Progenitor cell of endocrine pancreas (in vitro differentiated cells): ENCODE measurements around the gene RASA1. TPM values are rescaled to one million over a fixed set of nuclear protein-coding genes. Genes with fewer than 3 reads are reported as not detected.
"Not testable (repeated sequence)": the region's sequence is repeated elsewhere in the genome, so short reads cannot be mapped to it uniquely, and the experiment has no call there.

Source experiments
- DNase-seq: peaks from one replicate; pipeline ENCODE4 v3.0.0; 2021; ENCODE audit warnings: low spot score; ENCODE audit not compliant: unreplicated experiment
- H3K27ac Mint-ChIP-seq: 2 replicates; pipeline ENCODE4 v1.8.0; 2021; ENCODE audit warnings: mild to moderate bottlenecking, moderate library complexity, mixed read lengths
- H3K27me3 Mint-ChIP-seq: 2 replicates; pipeline ENCODE4 v1.8.0; 2021; ENCODE audit warnings: mixed read lengths
- H3K36me3 Mint-ChIP-seq: 2 replicates; pipeline ENCODE4 v1.8.0; 2022; ENCODE audit warnings: mixed read lengths; ENCODE audit not compliant: insufficient read depth
- H3K4me1 Mint-ChIP-seq: 2 replicates; pipeline ENCODE4 v1.8.0; 2021; ENCODE audit warnings: low read depth, mixed read lengths
- H3K4me3 Mint-ChIP-seq: 2 replicates; pipeline ENCODE4 v1.8.0; 2021; ENCODE audit warnings: low read depth, mild to moderate bottlenecking, moderate library complexity, mixed read lengths
- H3K9me3 Mint-ChIP-seq: 2 replicates; pipeline ENCODE4 v1.8.0; 2021; ENCODE audit warnings: low read depth, mixed read lengths
- CTCF ChIP-seq: fragments of 200-600 bp; sonication (generic); IDR thresholded peaks from one replicate; pipeline ENCODE4 v1.5.0; 2021; ENCODE audit warnings: antibody characterized with exemption, mild to moderate bottlenecking; ENCODE audit not compliant: unreplicated experiment
- total RNA-seq: library from RNA; stranded (reverse); gene quantifications from 2 replicates; pipeline ENCODE4 v1.2.1, GENCODE V29; 2021

RASA1 gene
- total RNA-seq, 1 donor from 2014 or later: 42.6 TPM

DNA sequence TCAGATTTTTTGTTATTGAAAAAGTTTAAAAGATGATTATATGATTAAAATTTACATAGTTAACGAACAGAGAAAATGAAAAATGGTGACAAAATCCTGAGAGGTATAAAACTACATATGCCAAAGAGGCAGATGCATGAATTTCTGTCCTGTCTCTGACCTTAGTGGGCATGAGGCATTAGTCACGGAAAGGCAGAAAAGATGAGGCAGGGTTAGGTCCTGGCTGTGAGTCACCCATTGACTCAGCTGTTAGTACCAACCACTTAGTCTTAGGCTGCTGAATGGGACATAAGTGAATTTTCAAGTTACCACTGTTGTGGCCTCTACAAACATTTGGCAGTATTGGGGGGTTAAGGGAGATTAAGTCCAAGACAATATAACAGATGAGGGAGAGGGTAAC is 33.1 kb downstream of the RASA1 start:
- no peak for DNase-seq
- Mint-ChIP-seq H3K4me1 (peaks cover 9% of the 10 kb centered on the region), H3K27ac (no peak overlapping the region), H3K36me3 (peaks cover 15% of the 10 kb centered on the region), H3K4me3 (no peak overlapping the region), H3K9me3 (peaks cover 4% of the 10 kb centered on the region), H3K27me3 (no peaks in the 10 kb centered on the region)
- TF ChIP-seq CTCF: no peak

DNA sequence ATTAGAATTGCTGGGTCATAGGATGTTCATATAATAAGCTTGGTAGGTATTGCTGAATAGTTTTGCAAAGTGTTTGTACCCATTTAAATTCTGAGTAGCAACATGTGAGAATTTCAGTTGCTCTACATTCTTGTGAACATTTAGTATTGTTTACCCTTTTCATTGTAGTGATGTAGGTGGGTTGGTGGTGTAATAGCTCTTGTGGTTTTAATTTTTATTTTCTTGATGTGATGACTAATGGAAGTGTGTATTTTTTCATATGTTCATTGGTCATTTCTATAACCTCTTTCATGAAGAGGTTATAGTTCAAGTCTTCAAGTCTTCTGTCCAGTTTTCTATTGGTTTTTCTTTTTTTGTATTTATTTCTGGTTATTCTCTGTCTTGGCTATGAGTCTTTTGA is 34.4 kb downstream of the RASA1 start:
- no peak for DNase-seq
- Mint-ChIP-seq H3K9me3 (peaks cover 14% of the 10 kb centered on the region), H3K4me1 (peaks cover 3% of the 10 kb centered on the region), H3K27me3 (no peaks in the 10 kb centered on the region), H3K36me3 (peaks cover 24% of the 10 kb centered on the region), H3K4me3 (no peak overlapping the region), H3K27ac (no peak overlapping the region)
- TF ChIP-seq CTCF: no peak

- DNase-seq: no peak
- Mint-ChIP-seq H3K27me3 (no peaks in the 10 kb centered on the region), H3K9me3 (peaks cover 14% of the 10 kb centered on the region), H3K4me1 (peaks cover 5% of the 10 kb centered on the region), H3K4me3 (no peak overlapping the region), H3K27ac (no peak overlapping the region), H3K36me3 (peaks cover 26% of the 10 kb centered on the region)
- TF ChIP-seq CTCF: no peak
These were observed 35.6 kb downstream of the RASA1 start for GRCh38 chr5:87303324-87303723.

- Mint-ChIP-seq H3K9me3 (peaks cover 14% of the 10 kb centered on the region), H3K36me3 (peaks cover 26% of the 10 kb centered on the region), H3K27ac (peak overlapping the region; percentile 66), H3K4me1 (peaks cover 15% of the 10 kb centered on the region)
- not testable (repeated sequence) for H3K27me3 Mint-ChIP-seq, H3K4me3 Mint-ChIP-seq, DNase-seq
These were observed 38.4 kb downstream of the RASA1 start for GRCh38 chr5:87306090-87306489.

GRCh38 chr5:87307796-87308423 is 40.2 kb downstream of the RASA1 start:
- Mint-ChIP-seq H3K27me3 (no peaks in the 10 kb centered on the region), H3K4me3 (no peak overlapping the region), H3K27ac (no peak overlapping the region), H3K4me1 (peaks cover 24% of the 10 kb centered on the region), H3K9me3 (peaks cover 14% of the 10 kb centered on the region), H3K36me3 (peaks cover 25% of the 10 kb centered on the region)
- no peak for DNase-seq
- TF ChIP-seq CTCF: no peak
